Activated CD8-positive, alpha-beta T cell treated with anti-CD3 and anti-CD28 coated beads, Interleukin-2, amount 10 ng/mL, durations not matched to agents 7 days and 5 days (primary cell): Measurements from ENCODE around the gene EPO. TPM values are rescaled to one million over a fixed set of nuclear protein-coding genes. Genes with fewer than 3 reads are reported as not detected.
A peak's percentile ranks its signal among the peaks of the same experiment; 100 is the strongest.
"Not testable (repeated sequence)": the region's sequence is repeated elsewhere in the genome, so short reads cannot be mapped to it uniquely, and the experiment has no call there.

Experiments
- ATAC-seq: fragments of 150-1000 bp; cut with Tn5 transposase; one replicate; pipeline ENCODE4 v1.10.0; 2021; ENCODE audit warnings: moderate library complexity
- CTCF ChIA-PET: fragments of 350-600 bp; sonication (Branson Sonifier 250); formaldehyde crosslinking; loops from one replicate; lab custom pipeline; 2021; ENCODE audit warnings: antibody characterized with exemption; lab: Charles Lee
- POLR2A ChIA-PET: fragments of 350-600 bp; sonication (Branson Sonifier 250); formaldehyde crosslinking; loops from one replicate; lab custom pipeline; 2021; ENCODE audit warnings: antibody characterized with exemption; lab: Charles Lee
- DNase-seq: peaks from one replicate; pipeline ENCODE4 v3.0.0-alpha.2; 2020
- H3K27ac Mint-ChIP-seq: one replicate; pipeline ENCODE4 v1.8.0; 2021; ENCODE audit warnings: mild to moderate bottlenecking, mixed read lengths
- H3K27me3 Mint-ChIP-seq: one replicate; pipeline ENCODE4 v1.8.0; 2021; ENCODE audit warnings: low read depth, mixed read lengths
- H3K36me3 Mint-ChIP-seq: one replicate; pipeline ENCODE4 v1.8.0; 2021; ENCODE audit warnings: low read depth, mixed read lengths
- H3K4me1 Mint-ChIP-seq: one replicate; pipeline ENCODE4 v1.8.0; 2021; ENCODE audit warnings: low read depth, mixed read lengths
- H3K4me3 Mint-ChIP-seq: one replicate; pipeline ENCODE4 v1.8.0; 2021; ENCODE audit warnings: mild to moderate bottlenecking, mixed read lengths
- H3K9me3 Mint-ChIP-seq: one replicate; pipeline ENCODE4 v1.8.0; 2022; ENCODE audit warnings: mixed read lengths; ENCODE audit not compliant: insufficient read depth
- total RNA-seq, 2 experiments: library from RNA; stranded (reverse); gene quantifications; one replicate each; pipeline ENCODE4 v1.2.3, GENCODE V29; 2021

EPO gene
- total RNA-seq, 2 experiments from 2014 or later: not detected

GRCh38 chr7:100691676-100692577 is 28.3 kb upstream of the EPO start:
- CTCF ChIA-PET: interaction anchor here (0.8 to 9.0 kb wide), 36 partner anchors 9 to 223 kb away, joined by 3 to 128 read pairs (median 6); partner anchors contain the start of genes FBXO24, GNB2, LRCH4 and MOSPD3
- peak overlapping the region; percentile 65 for H3K27ac Mint-ChIP-seq
- peaks cover 9% of the 10 kb centered on the region for H3K36me3 Mint-ChIP-seq
- DNase-seq (peak; percentile 88), ATAC-seq (peak; percentile 78)
- H3K27me3 Mint-ChIP-seq: peaks cover 9% of the 10 kb centered on the region
- POLR2A ChIA-PET: interaction anchor here (0.8 to 4.6 kb wide), 5 partner anchors 9 to 79 kb away, joined by 3 to 17 read pairs (median 5); partner anchors contain the start of genes MOSPD3 and POP7
- H3K9me3 Mint-ChIP-seq: no peaks in the 10 kb centered on the region
- peaks cover 37% of the 10 kb centered on the region for H3K4me1 Mint-ChIP-seq
- peak overlapping the region; percentile 94 for H3K4me3 Mint-ChIP-seq

GRCh38 chr7:100692578-100692961 is 27.7 kb upstream of the EPO start:
- POLR2A ChIA-PET: interaction anchor here (0.8 to 4.6 kb wide), 4 partner anchors 10 to 80 kb away, joined by 3 to 17 read pairs (median 4); partner anchors contain the start of genes MOSPD3 and POP7
- Mint-ChIP-seq H3K27me3 (peaks cover 9% of the 10 kb centered on the region), H3K9me3 (no peaks in the 10 kb centered on the region), H3K4me3 (peak overlapping the region; percentile 94), H3K36me3 (peaks cover 9% of the 10 kb centered on the region), H3K4me1 (peaks cover 37% of the 10 kb centered on the region), H3K27ac (peak overlapping the region; percentile 87)
- ATAC-seq: no peak
- no peak for DNase-seq
- CTCF ChIA-PET: interaction anchor here (0.8 to 9.0 kb wide), 29 partner anchors 8 to 223 kb away, joined by 3 to 128 read pairs (median 9); partner anchors contain the start of genes FBXO24, GNB2, LRCH4 and MOSPD3

- CTCF ChIA-PET: interaction anchor here (0.9 to 9.0 kb wide), 18 partner anchors 7 to 158 kb away, joined by 3 to 128 read pairs (median 12); partner anchors contain the start of genes FBXO24, GNB2, LRCH4 and MOSPD3
- peak; percentile 58 for ATAC-seq
These were observed 26.8 kb upstream of the EPO start for GRCh38 chr7:100693312-100694097.

GRCh38 chr7:100694098-100694745 is 26.0 kb upstream of the EPO start, which contains the start of gene GIGYF1:
Gene GIGYF1 (minus strand): TSS chr7:100694250. CDS start chr7:100688238, 6,012 bp downstream.
- Mint-ChIP-seq H3K9me3 (no peaks in the 10 kb centered on the region), H3K4me1 (peaks cover 31% of the 10 kb centered on the region), H3K36me3 (peaks cover 3% of the 10 kb centered on the region), H3K27ac (peak within 1 kb of the TSS; percentile 87), H3K27me3 (peaks cover 10% of the 10 kb centered on the region), H3K4me3 (peak within 1 kb of the TSS; percentile 94)
- ATAC-seq (peak; percentile 69), DNase-seq (peak; percentile 75)
- ChIA-PET CTCF (interaction anchor here (2.4 to 9.0 kb wide), 5 partner anchors 10 to 134 kb away, joined by 11 to 128 read pairs (median 24); partner anchors contain the start of gene POP7), POLR2A (interaction anchor here (0.6 to 4.6 kb wide), 4 partner anchors 12 to 145 kb away, joined by 3 to 17 read pairs (median 5); partner anchors contain the start of gene POP7)

More at GRCh38 chr7:100693312-100694097, 26.8 kb upstream of the EPO start:
- Mint-ChIP-seq H3K4me1 (peaks cover 37% of the 10 kb centered on the region), H3K36me3 (peaks cover 9% of the 10 kb centered on the region), H3K4me3 (peak overlapping the region; percentile 94), H3K27me3 (peaks cover 9% of the 10 kb centered on the region), H3K9me3 (no peaks in the 10 kb centered on the region), H3K27ac (peak overlapping the region; percentile 87)
- no peak for DNase-seq
- POLR2A ChIA-PET: interaction anchor here (0.6 to 4.6 kb wide), 6 partner anchors 11 to 144 kb away, joined by 3 to 17 read pairs (median 4); partner anchors contain the start of genes MOSPD3 and POP7

- H3K27ac Mint-ChIP-seq: no peak overlapping the region
- ATAC-seq: no peak
- no peak for DNase-seq
- ChIA-PET POLR2A (interaction anchor here (0.6 to 1.6 kb wide), 3 partner anchors 9 to 1730 kb away, joined by 3 to 11 read pairs (median 5); partner anchors contain the start of gene POP7), CTCF (interaction anchor here (2.6 to 9.0 kb wide), 2 partner anchors 8 to 91 kb away, joined by 6 to 128 read pairs; partner anchors contain the start of gene POP7)
- no peaks in the 10 kb centered on the region for H3K9me3 Mint-ChIP-seq
- H3K4me1 Mint-ChIP-seq: peaks cover 30% of the 10 kb centered on the region
- peak overlapping the region; percentile 10 for H3K4me3 Mint-ChIP-seq
- H3K36me3 Mint-ChIP-seq: peaks cover 2% of the 10 kb centered on the region
- H3K27me3 Mint-ChIP-seq: peaks cover 18% of the 10 kb centered on the region
These were observed 24.1 kb upstream of the EPO start for GRCh38 chr7:100696123-100696521.

- ChIA-PET CTCF (interaction anchor here (0.6 to 1.0 kb wide), 4 partner anchors 13 to 154 kb away, joined by 3 to 4 read pairs (median 3); partner anchors contain the start of genes FBXO24, LRCH4 and SLC12A9), POLR2A (interaction anchor here (0.6 kb wide), 1 partner anchor 208 kb away, joined by 4 read pairs; no protein-coding TSS in a partner anchor)
- Mint-ChIP-seq H3K9me3 (no peaks in the 10 kb centered on the region), H3K27me3 (peaks cover 22% of the 10 kb centered on the region), H3K4me1 (peaks cover 9% of the 10 kb centered on the region), H3K4me3 (no peak overlapping the region), H3K27ac (no peak overlapping the region), H3K36me3 (no peaks in the 10 kb centered on the region)
- ATAC-seq (no peak), DNase-seq (no peak)
These were observed 21.2 kb upstream of the EPO start for GRCh38 chr7:100699018-100699417.

- POLR2A ChIA-PET, H3K4me1 Mint-ChIP-seq, DNase-seq, H3K27ac Mint-ChIP-seq, H3K36me3 Mint-ChIP-seq, H3K4me3 Mint-ChIP-seq, ATAC-seq, H3K9me3 Mint-ChIP-seq: not testable (repeated sequence)
- peaks cover 12% of the 10 kb centered on the region for H3K27me3 Mint-ChIP-seq
- CTCF ChIA-PET: interaction anchor here (1.2 to 2.1 kb wide), 3 partner anchors 9 to 142 kb away, joined by 3 to 13 read pairs (median 8); no protein-coding TSS in a partner anchor
These were observed 19.2 kb upstream of the EPO start for GRCh38 chr7:100701089-100701488.

GRCh38 chr7:100705320-100705752 is 14.9 kb upstream of the EPO start:
- H3K27ac Mint-ChIP-seq: peak overlapping the region; percentile 98
- H3K4me3 Mint-ChIP-seq: peak overlapping the region; percentile 96
- no peaks in the 10 kb centered on the region for H3K9me3 Mint-ChIP-seq
- H3K27me3 Mint-ChIP-seq: peaks cover 7% of the 10 kb centered on the region
- POLR2A ChIA-PET: interaction anchor here (0.5 to 2.3 kb wide), 23 partner anchors 9 to 792 kb away, joined by 3 to 17 read pairs (median 3); partner anchors contain the start of genes FBXO24, GIGYF1, LRCH4 and MEPCE
- DNase-seq (peak; percentile 83), ATAC-seq (peak; percentile 66)
- CTCF ChIA-PET: interaction anchor here (0.6 to 4.7 kb wide), 67 partner anchors 9 to 556 kb away, joined by 3 to 128 read pairs (median 4); partner anchors contain the start of genes EPO, FBXO24, GIGYF1 and GNB2
- H3K36me3 Mint-ChIP-seq: peaks cover 8% of the 10 kb centered on the region
- H3K4me1 Mint-ChIP-seq: peaks cover 19% of the 10 kb centered on the region

GRCh38 chr7:100705753-100706671 is 14.3 kb upstream of the EPO start, which contains the start of gene POP7:
Gene POP7 (plus strand): TSS chr7:100706121. CDS start chr7:100706831, 710 bp downstream.
- Mint-ChIP-seq H3K9me3 (no peaks in the 10 kb centered on the region), H3K27me3 (peaks cover 4% of the 10 kb centered on the region), H3K4me3 (peak within 1 kb of the TSS; percentile 96), H3K36me3 (peaks cover 8% of the 10 kb centered on the region), H3K4me1 (peaks cover 19% of the 10 kb centered on the region), H3K27ac (peak within 1 kb of the TSS; percentile 98)
- ATAC-seq (peak; percentile 96), DNase-seq (peak; percentile 99)
- ChIA-PET POLR2A (interaction anchor here (0.6 to 2.3 kb wide), 21 partner anchors 10 to 379 kb away, joined by 3 to 17 read pairs (median 3); partner anchors contain the start of genes FBXO24, GIGYF1, LRCH4 and MEPCE), CTCF (interaction anchor here (0.6 to 4.7 kb wide), 65 partner anchors 8 to 557 kb away, joined by 3 to 128 read pairs (median 4); partner anchors contain the start of genes ACTL6B, EPO, FBXO24 and GIGYF1)
